Measurements from ENCODE around the gene SETD3. TPM values are rescaled to one million over a fixed set of nuclear protein-coding genes. Genes with fewer than 3 reads are reported as not detected.

The SETD3 gene
- total RNA-seq (2014; rRNA removed) (46.8 and 51.7 TPM in 2 replicates), Bru-seq, nascent RNA (percentile 80 among the genes with signal in this experiment), BruChase-seq, experiment 1, labeled RNA remaining after a 6-hour chase (percentile 78 among the genes with signal in this experiment), BruChase-seq, experiment 2, labeled RNA remaining after a 2-hour chase (percentile 86 among the genes with signal in this experiment)
- long read RNA-seq, transcript SETD3-202 (13 exons, 2,878 nt): major isoform, 151 of 226 reads
- long read RNA-seq, partial matches to known transcripts: 29 of 226 reads
- long read RNA-seq, other reads (novel, unspliced or antisense): 45 of 226 reads

GRCh38 chr14:99479906-99480869, at the start of gene SETD3:
Gene SETD3 (minus strand): TSS chr14:99480859. CDS start chr14:99465805, 15,054 bp downstream.
- Histone ChIP-seq H3K4me2 (ENCODE audit: low read length) (peak within 1 kb of the TSS; percentile 95), H4K20me1 (ENCODE audit: low read length) (peaks cover 57% of the 10 kb centered on the region), H3K27ac (ENCODE audit: low read length) (peak within 1 kb of the TSS; percentile 36), H3K79me2 (ENCODE audit: low read length) (peaks cover 90% of the 10 kb centered on the region), H3K27me3 (ENCODE audit: low read length) (no peaks in the 10 kb centered on the region), H3K9me3 (ENCODE audit: low read length) (no peaks in the 10 kb centered on the region), H3K4me3 (ENCODE audit: low read length) (peak within 1 kb of the TSS; percentile 89), H3K36me3 (ENCODE audit: low read depth, low read length) (no peaks in the 10 kb centered on the region), H3F3A (ENCODE audit: low read length, unreplicated experiment) (no peaks in the 10 kb centered on the region), H3K9ac (ENCODE audit: low read length) (peak within 1 kb of the TSS; percentile 86), H3K9me2 (replicated peaks; ENCODE audit: low read length) (no peaks in the 10 kb centered on the region), H2AFZ (ENCODE audit: low read length) (peak within 1 kb of the TSS; percentile 82), H3K4me1 (ENCODE audit: insufficient read depth, low read length) (peaks cover 22% of the 10 kb centered on the region)
- intact Hi-C loops (cut with micrococcal nuclease): no loop called here
- BruUV-seq (replicated peaks): no TSS peak
- TF ChIP-seq EZH2phosphoT487 (IDR thresholded peaks at IDR 0.05; ENCODE audit: borderline replicate concordance, low read length): no peak
- TF ChIP-seq CTCF (conservative IDR thresholded peaks at IDR 0.05; ENCODE audit: low read depth, low read length): no peak
- no peak for TF ChIP-seq EZH2 (IDR thresholded peaks at IDR 0.05; ENCODE audit: low read length, unreplicated experiment)
- ATAC-seq (peak; percentile 1), DNase-seq (peak; percentile 54)
- CTCF ChIA-PET: interaction anchor here (0.6 to 1.2 kb wide), 5 partner anchors 10 to 123 kb away, joined by 3 to 7 read pairs (median 4); partner anchors contain the start of gene CCDC85C
- POLR2A ChIA-PET (ENCODE audit: unreplicated experiment): interaction anchor here (0.6 to 1.0 kb wide), 4 partner anchors 11 to 204 kb away, joined by 3 to 4 read pairs (median 3); partner anchors contain the start of gene CYP46A1

GRCh38 chr14:99529899-99530298, 49.2 kb upstream of the SETD3 start:
- TF ChIP-seq EZH2 (IDR thresholded peaks at IDR 0.05; ENCODE audit: low read length, unreplicated experiment) (no peak), CTCF (conservative IDR thresholded peaks at IDR 0.05; ENCODE audit: low read depth, low read length) (0 out of 2 replicates have a peak, but pooled peaks have one; percentile 28)
- H3K9ac ChIP-seq (ENCODE audit: low read length): no peak overlapping the region
- ChIA-PET CTCF (no interaction called here), POLR2A (ENCODE audit: unreplicated experiment) (no interaction called here)
- no peak overlapping the region for H3K27ac ChIP-seq (ENCODE audit: low read length)
- no peak overlapping the region for H3K4me3 ChIP-seq (ENCODE audit: low read length)
- H3K27me3 ChIP-seq (ENCODE audit: low read length): no peaks in the 10 kb centered on the region
- BruUV-seq (replicated peaks): no TSS peak
- H3K79me2 ChIP-seq (ENCODE audit: low read length): peaks cover 28% of the 10 kb centered on the region
- no peak overlapping the region for H2AFZ ChIP-seq (ENCODE audit: low read length)
- H3K4me1 ChIP-seq (ENCODE audit: insufficient read depth, low read length): peaks cover 10% of the 10 kb centered on the region
- DNase-seq (no peak), ATAC-seq (no peak)
- no peaks in the 10 kb centered on the region; the same call in 1 of the 2 replicates for H4K20me1 ChIP-seq (ENCODE audit: low read length)
- intact Hi-C loops (cut with micrococcal nuclease): no loop called here
- H3K9me3 ChIP-seq (ENCODE audit: low read length): no peaks in the 10 kb centered on the region
- H3K9me2 ChIP-seq (replicated peaks; ENCODE audit: low read length): no peaks in the 10 kb centered on the region
- no peaks in the 10 kb centered on the region for H3F3A ChIP-seq (ENCODE audit: low read length, unreplicated experiment)
- H3K36me3 ChIP-seq (ENCODE audit: low read depth, low read length): no peaks in the 10 kb centered on the region
- no peak overlapping the region for H3K4me2 ChIP-seq (ENCODE audit: low read length)
